Measurements from ENCODE around the gene GFI1.

DNA sequence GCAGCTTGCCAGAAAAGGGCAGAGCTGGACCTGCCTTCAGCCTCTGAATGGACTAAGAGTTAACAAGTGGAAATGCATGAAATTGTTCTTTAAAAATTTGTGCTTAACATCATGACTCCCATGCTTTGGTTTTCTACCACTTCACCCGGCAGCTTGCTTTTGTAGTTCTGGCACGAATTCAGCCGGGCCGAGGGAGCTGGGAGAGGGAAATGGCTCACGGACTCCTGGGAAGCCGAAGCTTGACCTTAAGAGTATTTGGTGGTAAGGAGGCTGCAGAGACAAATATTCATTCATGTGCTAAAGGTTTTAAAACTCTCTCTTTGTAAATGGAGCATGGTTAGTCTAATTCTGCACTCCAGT, 17.2 kb upstream of the GFI1 start:
- TF ChIP-seq, protein P1, sequence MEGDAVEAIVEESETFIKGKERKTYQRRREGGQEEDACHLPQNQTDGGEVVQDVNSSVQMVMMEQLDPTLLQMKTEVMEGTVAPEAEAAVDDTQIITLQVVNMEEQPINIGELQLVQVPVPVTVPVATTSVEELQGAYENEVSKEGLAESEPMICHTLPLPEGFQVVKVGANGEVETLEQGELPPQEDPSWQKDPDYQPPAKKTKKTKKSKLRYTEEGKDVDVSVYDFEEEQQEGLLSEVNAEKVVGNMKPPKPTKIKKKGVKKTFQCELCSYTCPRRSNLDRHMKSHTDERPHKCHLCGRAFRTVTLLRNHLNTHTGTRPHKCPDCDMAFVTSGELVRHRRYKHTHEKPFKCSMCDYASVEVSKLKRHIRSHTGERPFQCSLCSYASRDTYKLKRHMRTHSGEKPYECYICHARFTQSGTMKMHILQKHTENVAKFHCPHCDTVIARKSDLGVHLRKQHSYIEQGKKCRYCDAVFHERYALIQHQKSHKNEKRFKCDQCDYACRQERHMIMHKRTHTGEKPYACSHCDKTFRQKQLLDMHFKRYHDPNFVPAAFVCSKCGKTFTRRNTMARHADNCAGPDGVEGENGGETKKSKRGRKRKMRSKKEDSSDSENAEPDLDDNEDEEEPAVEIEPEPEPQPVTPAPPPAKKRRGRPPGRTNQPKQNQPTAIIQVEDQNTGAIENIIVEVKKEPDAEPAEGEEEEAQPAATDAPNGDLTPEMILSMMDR (IDR thresholded peaks at IDR 0.05), result no peak
- TF ChIP-seq POLR2AphosphoS5 (IDR thresholded peaks at IDR 0.05), result no peak
- TF ChIP-seq POLR2A (IDR thresholded peaks at IDR 0.05), result no peak
